ENCODE measurements around the gene ALOX5. TPM values are rescaled to one million over a fixed set of nuclear protein-coding genes. Genes with fewer than 3 reads are reported as not detected.

ALOX5 gene
- total RNA-seq, 2 donors from 2014 or later = 21.2 to 35.0 TPM

DNA sequence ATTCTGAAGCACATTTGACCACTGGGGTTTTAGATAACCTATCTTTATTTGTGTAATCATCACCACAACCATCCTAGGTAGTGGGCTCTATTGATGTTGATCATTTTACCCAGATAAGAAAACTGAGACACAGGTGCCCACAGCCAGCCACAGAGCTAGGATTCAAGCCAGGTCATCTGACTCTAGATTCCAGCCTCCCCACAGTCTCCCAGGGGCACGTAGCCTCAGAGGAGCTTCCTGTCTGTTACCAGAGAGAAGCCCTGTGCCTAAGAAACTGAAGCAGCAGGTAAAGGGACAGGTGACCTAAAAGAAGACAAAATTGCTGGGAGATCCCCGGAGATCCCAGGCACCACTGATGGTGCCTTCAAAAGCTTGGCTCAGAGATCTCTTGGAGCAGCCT, 55.8 kb downstream of the ALOX5 start:
- no peak for TF ChIP-seq POLR2AphosphoS5 (IDR thresholded peaks at IDR 0.05)
- TF ChIP-seq POLR2A (IDR thresholded peaks at IDR 0.05) = no peak
- TF ChIP-seq, protein P1, sequence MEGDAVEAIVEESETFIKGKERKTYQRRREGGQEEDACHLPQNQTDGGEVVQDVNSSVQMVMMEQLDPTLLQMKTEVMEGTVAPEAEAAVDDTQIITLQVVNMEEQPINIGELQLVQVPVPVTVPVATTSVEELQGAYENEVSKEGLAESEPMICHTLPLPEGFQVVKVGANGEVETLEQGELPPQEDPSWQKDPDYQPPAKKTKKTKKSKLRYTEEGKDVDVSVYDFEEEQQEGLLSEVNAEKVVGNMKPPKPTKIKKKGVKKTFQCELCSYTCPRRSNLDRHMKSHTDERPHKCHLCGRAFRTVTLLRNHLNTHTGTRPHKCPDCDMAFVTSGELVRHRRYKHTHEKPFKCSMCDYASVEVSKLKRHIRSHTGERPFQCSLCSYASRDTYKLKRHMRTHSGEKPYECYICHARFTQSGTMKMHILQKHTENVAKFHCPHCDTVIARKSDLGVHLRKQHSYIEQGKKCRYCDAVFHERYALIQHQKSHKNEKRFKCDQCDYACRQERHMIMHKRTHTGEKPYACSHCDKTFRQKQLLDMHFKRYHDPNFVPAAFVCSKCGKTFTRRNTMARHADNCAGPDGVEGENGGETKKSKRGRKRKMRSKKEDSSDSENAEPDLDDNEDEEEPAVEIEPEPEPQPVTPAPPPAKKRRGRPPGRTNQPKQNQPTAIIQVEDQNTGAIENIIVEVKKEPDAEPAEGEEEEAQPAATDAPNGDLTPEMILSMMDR (IDR thresholded peaks at IDR 0.05) = no peak
- intact Hi-C loops (cut with DNase I) = no loop called here
- Histone ChIP-seq H3K9me3 (no peaks in the 10 kb centered on the region), H3K27me3 (replicated peaks; ENCODE audit: insufficient read depth) (peaks cover 2% of the 10 kb centered on the region), H3K27ac (no peak overlapping the region), H3K4me1 (replicated peaks) (no peaks in the 10 kb centered on the region), H3K4me3 (no peak overlapping the region), H3K36me3 (no peaks in the 10 kb centered on the region)
- 82% methylated on average over 2 of the region's 2 CpGs for WGBS
- no peak for DNase-seq (ENCODE audit: low spot score)

DNA sequence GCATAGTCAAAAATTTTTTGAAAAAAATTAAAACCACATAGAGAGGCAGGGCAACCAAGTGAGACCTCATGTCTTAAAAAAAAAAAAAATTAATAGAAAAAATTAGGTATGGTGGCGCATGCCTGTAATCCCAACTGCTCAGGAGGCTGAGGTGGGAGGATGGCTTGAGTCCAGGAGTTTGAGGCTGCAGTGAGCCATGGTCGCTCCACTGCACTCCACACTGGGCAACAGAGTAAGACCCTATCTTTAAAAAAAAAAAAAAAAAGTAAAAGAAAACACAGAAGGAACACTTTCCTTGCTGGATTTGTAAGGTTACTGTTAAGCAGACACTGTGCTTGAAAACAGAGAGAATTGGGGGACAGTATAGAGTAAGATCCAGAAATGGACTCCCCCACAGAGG, 58.1 kb downstream of the ALOX5 start:
- H3K36me3 ChIP-seq = no peaks in the 10 kb centered on the region

DNA sequence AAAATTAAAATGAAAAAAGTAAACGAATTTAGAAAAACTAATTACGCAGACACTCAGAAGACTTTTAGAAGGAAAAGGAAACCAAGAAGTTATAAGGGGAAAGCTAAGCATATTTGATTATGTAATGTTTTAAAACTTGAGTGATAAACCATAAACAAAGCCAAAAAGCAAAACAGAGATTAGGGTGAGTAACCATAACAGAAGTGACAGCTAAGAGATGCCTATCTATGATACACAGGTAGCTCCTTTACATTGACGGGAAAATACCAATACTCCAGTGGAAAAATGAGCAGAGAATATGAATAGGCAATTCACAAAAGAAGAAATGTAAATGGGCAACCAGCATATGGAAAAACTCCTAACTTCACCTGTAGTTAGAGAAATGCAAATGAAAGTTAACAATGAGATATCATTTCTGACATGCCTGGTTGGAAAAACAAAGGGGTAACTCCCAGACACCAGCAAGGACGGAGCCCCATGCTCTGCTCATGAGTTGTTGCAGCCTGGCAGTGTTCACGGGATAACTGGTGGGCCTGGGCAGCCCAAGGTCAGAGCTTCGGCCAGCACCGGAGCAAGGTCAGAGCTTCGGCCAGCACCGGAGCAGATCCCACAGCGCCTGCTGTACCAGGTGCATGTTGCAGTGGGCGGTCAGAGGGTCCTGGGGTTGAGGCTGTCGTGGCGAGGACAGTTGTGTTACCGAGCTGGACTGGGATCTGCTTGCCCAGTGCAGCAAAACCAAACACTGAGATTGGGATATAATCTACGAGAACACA, 58.9 kb downstream of the ALOX5 start:
- intact Hi-C loops (cut with DNase I) = no loop called here
- 80% methylated on average over 14 of the region's 15 CpGs for WGBS
- Histone ChIP-seq H3K4me1 (replicated peaks) (no peaks in the 10 kb centered on the region), H3K4me3 (no peak overlapping the region), H3K27ac (no peak overlapping the region), H3K36me3 (no peaks in the 10 kb centered on the region), H3K9me3 (no peaks in the 10 kb centered on the region), H3K27me3 (replicated peaks; ENCODE audit: insufficient read depth) (no peaks in the 10 kb centered on the region)
- TF ChIP-seq POLR2AphosphoS5 (IDR thresholded peaks at IDR 0.05) (no peak), POLR2A (IDR thresholded peaks at IDR 0.05) (no peak)
- TF ChIP-seq, protein P1 (IDR thresholded peaks at IDR 0.05) = no peak
- DNase-seq (ENCODE audit: low spot score) = no peak

More for the DNA sequence above, 58.1 kb downstream of the ALOX5 start:
- Histone ChIP-seq H3K27ac (no peak overlapping the region), H3K9me3 (no peaks in the 10 kb centered on the region), H3K4me1 (replicated peaks) (no peaks in the 10 kb centered on the region), H3K4me3 (no peak overlapping the region), H3K27me3 (replicated peaks; ENCODE audit: insufficient read depth) (no peaks in the 10 kb centered on the region)
- no peak for DNase-seq (ENCODE audit: low spot score)
- WGBS = 88% methylated on average over 2 of the region's 2 CpGs
- TF ChIP-seq POLR2A (IDR thresholded peaks at IDR 0.05) = no peak
- TF ChIP-seq, protein P1 (IDR thresholded peaks at IDR 0.05) = no peak
- intact Hi-C loops (cut with DNase I) = no loop called here

DNA sequence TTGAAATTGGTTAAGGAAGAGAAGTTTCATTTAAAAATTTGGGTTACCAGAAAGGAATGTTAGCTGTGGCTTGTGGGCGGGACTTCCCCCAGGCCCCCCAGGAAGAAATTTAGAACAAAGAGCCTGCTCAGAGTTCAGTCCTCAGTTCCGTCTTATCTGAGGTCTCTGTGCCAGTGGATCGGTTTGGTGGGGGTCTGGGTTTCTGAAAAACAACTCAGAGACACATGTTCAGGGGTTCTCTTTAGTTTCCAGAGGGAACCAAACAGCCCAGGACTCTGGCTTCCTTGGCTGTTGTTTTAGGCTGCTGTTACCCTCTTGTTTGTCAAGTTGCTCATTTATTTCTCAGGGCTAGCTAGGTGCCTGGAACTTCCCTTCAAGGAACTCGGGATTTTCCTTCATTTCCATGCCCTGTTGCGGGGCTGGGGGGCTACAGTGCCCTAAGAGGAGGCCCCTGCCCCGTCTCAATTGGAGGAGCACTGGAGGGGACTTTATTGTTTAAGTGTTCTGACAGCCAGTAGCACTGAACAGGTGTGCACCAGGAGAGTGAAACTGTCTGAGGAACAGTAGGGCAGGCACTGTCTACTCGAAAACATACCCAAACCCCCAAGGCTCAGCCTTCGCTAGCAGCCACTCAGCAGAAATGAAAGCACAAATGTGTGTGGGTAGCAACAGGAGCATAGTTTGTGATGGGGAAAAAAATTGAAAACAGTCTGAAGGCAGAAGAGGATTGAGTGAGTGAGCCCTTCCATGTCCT, 59.9 kb downstream of the ALOX5 start:
- TF ChIP-seq POLR2A (IDR thresholded peaks at IDR 0.05) (no peak), POLR2AphosphoS5 (IDR thresholded peaks at IDR 0.05) (no peak)
- TF ChIP-seq, protein P1 (IDR thresholded peaks at IDR 0.05) = no peak
- DNase-seq (ENCODE audit: low spot score) = no peak
- intact Hi-C loops (cut with DNase I) = no loop called here
- Histone ChIP-seq H3K4me3 (no peak overlapping the region), H3K27me3 (replicated peaks; ENCODE audit: insufficient read depth) (no peaks in the 10 kb centered on the region), H3K9me3 (no peaks in the 10 kb centered on the region), H3K27ac (no peak overlapping the region), H3K4me1 (replicated peaks) (no peaks in the 10 kb centered on the region), H3K36me3 (no peaks in the 10 kb centered on the region)
- WGBS = 75% methylated on average over 8 of the region's 8 CpGs
